ENCODE measurements around the gene GPR143.

- TF ChIP-seq POLR2A (IDR thresholded peaks at IDR 0.05; ENCODE audit: low read depth, low read length) (no peak), MAX (IDR thresholded peaks at IDR 0.05; ENCODE audit: insufficient read depth, insufficient read length) (no peak), CTCF (IDR thresholded peaks at IDR 0.05; ENCODE audit: extremely low read depth in 1 of 2, insufficient read depth in 1 of 2, low read depth in 1 of 2, low read length in 2 of 2) (no peak), POLR2AphosphoS5 (IDR thresholded peaks at IDR 0.05; ENCODE audit: insufficient read depth, low read depth, low read length) (no peak)
Measured at GRCh38 chrX:9765737-9766097, at the start of gene GPR143.
